A673 (cell line): ENCODE measurements around the gene DCTN5. TPM values are rescaled to one million over a fixed set of nuclear protein-coding genes. Genes with fewer than 3 reads are reported as not detected.
"Not testable (repeated sequence)": the region's sequence is repeated elsewhere in the genome, so short reads cannot be mapped to it uniquely, and the experiment has no call there.

Experiments
- BruUV-seq: library from RNA; stranded (reverse); fragments of 400-500 nt; replicated peaks from 2 replicates; lab custom pipeline; 2021; lab: Mats Ljungman, UMichigan
- CTCF ChIA-PET: fragments of 300-600 bp; sonication (Branson Sonifier 250); formaldehyde crosslinking; loops from one replicate; lab custom pipeline; 2022; ENCODE audit warnings: antibody characterized with exemption; lab: Charles Lee
- POLR2A ChIA-PET: fragments of 300-600 bp; sonication (Branson Sonifier 250); formaldehyde crosslinking; loops from one replicate; lab custom pipeline; 2022; ENCODE audit warnings: antibody characterized with exemption; ENCODE audit not compliant: low non-redundant PET; lab: Charles Lee
- DNase-seq: peaks from one replicate; pipeline ENCODE4 v3.0.0-alpha.2; 2015; ENCODE audit warnings: low spot score
- H3K27ac ChIP-seq: fragments of 200-600 bp; sonication (generic); 2 replicates; pipeline ENCODE4 v1.5.1; 2016; ENCODE audit warnings: mixed run types, low read depth, mild to moderate bottlenecking, mixed read lengths, antibody characterized with exemption, low read length; ENCODE audit not compliant: poor library complexity, severe bottlenecking
- H3K27me3 ChIP-seq: fragments of 200-600 bp; sonication (generic); replicated peaks from 2 replicates; pipeline ENCODE4 v1.6.1; 2017; ENCODE audit warnings: mixed run types, low read depth, mild to moderate bottlenecking, mixed read lengths, antibody characterized with exemption, low read length; ENCODE audit not compliant: insufficient read depth, poor library complexity
- H3K36me3 ChIP-seq: fragments of 200-600 bp; sonication (generic); 2 replicates; pipeline ENCODE4 v1.6.1; 2016; ENCODE audit warnings: mixed run types, mild to moderate bottlenecking, mixed read lengths, antibody characterized with exemption, low read length; ENCODE audit not compliant: insufficient read depth, poor library complexity, severe bottlenecking
- H3K4me1 ChIP-seq: fragments of 200-600 bp; sonication (generic); 2 replicates; pipeline ENCODE4 v1.6.1; 2017; ENCODE audit warnings: mixed run types, mild to moderate bottlenecking, mixed read lengths, antibody characterized with exemption, low read length; ENCODE audit not compliant: insufficient read depth, poor library complexity, severe bottlenecking
- H3K4me3 ChIP-seq: fragments of 200-600 bp; sonication (generic); 2 replicates; pipeline ENCODE4 v1.5.1; 2016; ENCODE audit warnings: low read depth, mixed run types, mild to moderate bottlenecking, mixed read lengths, low read length; ENCODE audit not compliant: poor library complexity, severe bottlenecking
- H3K9me3 ChIP-seq: fragments of 200-600 bp; sonication (generic); 2 replicates; pipeline ENCODE4 v1.6.1; 2016; ENCODE audit warnings: mixed run types, low read depth, mild to moderate bottlenecking, mixed read lengths, antibody characterized with exemption, low read length; ENCODE audit not compliant: poor library complexity, severe bottlenecking
- CTCF ChIP-seq: fragments of 300-800, 200-600 bp; sonication (generic); conservative IDR thresholded peaks from 2 replicates; pipeline ENCODE4 v1.5.1; 2017; ENCODE audit warnings: low read depth, mild to moderate bottlenecking, antibody characterized with exemption, low read length, moderate library complexity, mixed read lengths
- EZH2 ChIP-seq: fragments of 200-600 bp; sonication (generic); IDR thresholded peaks from 2 replicates; pipeline ENCODE4 v1.6.1; 2017; ENCODE audit warnings: borderline replicate concordance, low read depth, mild to moderate bottlenecking, mixed read lengths, antibody characterized with exemption, low read length; ENCODE audit not compliant: poor library complexity, severe bottlenecking
- intact Hi-C: fragments of 100-400 bp; cut with micrococcal nuclease; formaldehyde crosslinking; loops from one replicate; pipeline ENCODE4 v1.10.0; 2022; ENCODE audit not compliant: unreplicated experiment
- total RNA-seq: library from RNA; stranded (reverse); gene quantifications from 2 replicates; pipeline ENCODE4 v1.2.3, GENCODE V29; 2021

The DCTN5 gene
- total RNA-seq, 1 experiment from 2014 or later = 95.1 TPM

GRCh38 chr16:23615805-23616204 is 25.5 kb upstream of the DCTN5 start:
- no peaks in the 10 kb centered on the region for H3K9me3 ChIP-seq
- intact Hi-C loops = no loop called here
- ChIA-PET CTCF (no interaction called here), POLR2A (no interaction called here)
- BruUV-seq = no TSS peak
- no peak for DNase-seq
- H3K4me1 ChIP-seq = no peaks in the 10 kb centered on the region
- no peak overlapping the region for H3K27ac ChIP-seq
- no peak overlapping the region for H3K4me3 ChIP-seq
- TF ChIP-seq CTCF = no peak
- no peak for TF ChIP-seq EZH2
- H3K27me3 ChIP-seq = no peaks in the 10 kb centered on the region
- peaks cover 42% of the 10 kb centered on the region for H3K36me3 ChIP-seq

- TF ChIP-seq CTCF = no peak
- no peak for TF ChIP-seq EZH2
- Histone ChIP-seq H3K27ac (no peak overlapping the region), H3K4me3 (no peak overlapping the region), H3K4me1 (no peaks in the 10 kb centered on the region), H3K9me3 (no peaks in the 10 kb centered on the region), H3K36me3 (peaks cover 60% of the 10 kb centered on the region), H3K27me3 (no peaks in the 10 kb centered on the region)
- POLR2A ChIA-PET = no interaction called here
- no TSS peak for BruUV-seq
- CTCF ChIA-PET = no interaction called here
- no peak for DNase-seq
- intact Hi-C loops = no loop called here
These were observed 17.2 kb upstream of the DCTN5 start for GRCh38 chr16:23624092-23624491.

GRCh38 chr16:23629516-23629915 is 11.8 kb upstream of the DCTN5 start:
- no peak overlapping the region for H3K27ac ChIP-seq
- ChIA-PET CTCF (no interaction called here), POLR2A (no interaction called here)
- TF ChIP-seq EZH2 (no peak), CTCF (no peak)
- no peaks in the 10 kb centered on the region for H3K4me1 ChIP-seq
- no peak overlapping the region for H3K4me3 ChIP-seq
- no peaks in the 10 kb centered on the region for H3K9me3 ChIP-seq
- H3K36me3 ChIP-seq = peaks cover 35% of the 10 kb centered on the region
- H3K27me3 ChIP-seq = no peaks in the 10 kb centered on the region
- BruUV-seq = no TSS peak
- intact Hi-C loops = no loop called here
- no peak for DNase-seq

- POLR2A ChIA-PET, DNase-seq, CTCF ChIA-PET, H3K27ac ChIP-seq, H3K9me3 ChIP-seq, BruUV-seq, H3K27me3 ChIP-seq, intact Hi-C loops, H3K4me1 ChIP-seq, H3K4me3 ChIP-seq: not testable (repeated sequence)
- peaks cover 43% of the 10 kb centered on the region for H3K36me3 ChIP-seq
These were observed 9.4 kb upstream of the DCTN5 start for GRCh38 chr16:23631874-23632273.
